ENCODE data around the gene MRPL22.

MRPL22 gene

DNA sequence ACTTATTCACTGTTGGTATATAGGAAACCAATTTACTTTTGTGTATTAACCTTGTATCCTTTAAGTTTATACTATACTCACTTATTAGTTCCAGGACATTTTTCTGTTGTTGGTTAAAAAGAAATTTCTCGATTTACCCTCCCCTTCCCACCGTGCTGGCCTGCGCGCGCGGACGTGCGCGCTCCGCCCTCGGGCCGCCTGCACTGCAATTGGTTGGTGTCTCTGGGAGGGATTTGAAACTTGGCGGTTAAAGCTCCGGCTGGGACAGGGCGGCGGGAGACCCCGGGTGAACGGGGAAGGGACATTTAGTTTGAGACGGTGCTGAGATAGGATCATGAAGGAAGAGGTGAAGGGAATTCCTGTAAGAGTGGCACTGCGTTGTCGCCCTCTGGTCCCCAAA is 72.7 kb downstream of the MRPL22 start, which contains the start of gene KIF4B:
TSS of gene KIF4B (plus strand) at position 230 of the 400 bp plus-strand sequence. CDS start at position 335, 105 bp downstream.
- Histone ChIP-seq H3K4me1 (ENCODE audit: control insufficient read depth, insufficient read depth, low read length) (no peaks in the 10 kb centered on the region), H3K9me3 (ENCODE audit: control insufficient read depth, insufficient read depth, low read depth, low read length) (no peaks in the 10 kb centered on the region), H3K36me3 (ENCODE audit: control insufficient read depth in 2 of 2, insufficient read depth in 1 of 2, low read length in 2 of 2) (no peaks in the 10 kb centered on the region), H3K27ac (ENCODE audit: extremely low read depth, low read depth, low read length) (no peak within 1 kb of the TSS), H3K4me3 (ENCODE audit: low read depth, low read length) (peak within 1 kb of the TSS; percentile 15; the same call in 1 of the 2 replicates)
- ChIA-PET POLR2A (no interaction called here), CTCF (no interaction called here)
- TF ChIP-seq ZNF785 (tag by site-specific recombination; IDR thresholded peaks at IDR 0.05), result no peak
- TF ChIP-seq ZNF426 (tag by site-specific recombination; IDR thresholded peaks at IDR 0.05), result no peak
- TF ChIP-seq ZNF843 (tag by site-specific recombination; IDR thresholded peaks at IDR 0.05), result no peak
- TF ChIP-seq ZSCAN30 (tag by site-specific recombination; IDR thresholded peaks at IDR 0.05), result no peak
- TF ChIP-seq, protein P1, sequence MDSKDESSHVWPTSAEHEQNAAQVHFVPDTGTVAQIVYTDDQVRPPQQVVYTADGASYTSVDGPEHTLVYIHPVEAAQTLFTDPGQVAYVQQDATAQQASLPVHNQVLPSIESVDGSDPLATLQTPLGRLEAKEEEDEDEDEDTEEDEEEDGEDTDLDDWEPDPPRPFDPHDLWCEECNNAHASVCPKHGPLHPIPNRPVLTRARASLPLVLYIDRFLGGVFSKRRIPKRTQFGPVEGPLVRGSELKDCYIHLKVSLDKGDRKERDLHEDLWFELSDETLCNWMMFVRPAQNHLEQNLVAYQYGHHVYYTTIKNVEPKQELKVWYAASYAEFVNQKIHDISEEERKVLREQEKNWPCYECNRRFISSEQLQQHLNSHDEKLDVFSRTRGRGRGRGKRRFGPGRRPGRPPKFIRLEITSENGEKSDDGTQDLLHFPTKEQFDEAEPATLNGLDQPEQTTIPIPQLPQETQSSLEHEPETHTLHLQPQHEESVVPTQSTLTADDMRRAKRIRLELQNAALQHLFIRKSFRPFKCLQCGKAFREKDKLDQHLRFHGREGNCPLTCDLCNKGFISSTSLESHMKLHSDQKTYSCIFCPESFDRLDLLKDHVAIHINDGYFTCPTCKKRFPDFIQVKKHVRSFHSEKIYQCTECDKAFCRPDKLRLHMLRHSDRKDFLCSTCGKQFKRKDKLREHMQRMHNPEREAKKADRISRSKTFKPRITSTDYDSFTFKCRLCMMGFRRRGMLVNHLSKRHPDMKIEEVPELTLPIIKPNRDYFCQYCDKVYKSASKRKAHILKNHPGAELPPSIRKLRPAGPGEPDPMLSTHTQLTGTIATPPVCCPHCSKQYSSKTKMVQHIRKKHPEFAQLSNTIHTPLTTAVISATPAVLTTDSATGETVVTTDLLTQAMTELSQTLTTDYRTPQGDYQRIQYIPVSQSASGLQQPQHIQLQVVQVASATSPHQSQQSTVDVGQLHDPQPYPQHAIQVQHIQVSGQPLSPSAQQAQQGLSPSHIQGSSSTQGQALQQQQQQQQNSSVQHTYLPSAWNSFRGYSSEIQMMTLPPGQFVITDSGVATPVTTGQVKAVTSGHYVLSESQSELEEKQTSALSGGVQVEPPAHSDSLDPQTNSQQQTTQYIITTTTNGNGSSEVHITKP (tag by site-specific recombination; IDR thresholded peaks at IDR 0.05), result no peak
- TF ChIP-seq, protein P2, sequence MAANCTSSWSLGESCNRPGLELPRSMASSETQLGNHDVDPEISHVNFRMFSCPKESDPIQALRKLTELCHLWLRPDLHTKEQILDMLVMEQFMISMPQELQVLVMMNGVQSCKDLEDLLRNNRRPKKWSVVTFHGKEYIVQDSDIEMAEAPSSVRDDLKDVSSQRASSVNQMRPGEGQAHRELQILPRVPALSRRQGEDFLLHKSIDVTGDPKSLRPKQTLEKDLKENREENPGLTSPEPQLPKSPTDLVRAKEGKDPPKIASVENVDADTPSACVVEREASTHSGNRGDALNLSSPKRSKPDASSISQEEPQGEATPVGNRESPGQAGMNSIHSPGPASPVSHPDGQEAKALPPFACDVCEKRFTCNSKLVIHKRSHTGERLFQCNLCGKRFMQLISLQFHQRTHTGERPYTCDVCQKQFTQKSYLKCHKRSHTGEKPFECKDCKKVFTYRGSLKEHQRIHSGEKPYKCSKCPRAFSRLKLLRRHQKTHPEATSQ (tag by site-specific recombination; IDR thresholded peaks at IDR 0.05), result no peak
- TF ChIP-seq, protein P3, sequence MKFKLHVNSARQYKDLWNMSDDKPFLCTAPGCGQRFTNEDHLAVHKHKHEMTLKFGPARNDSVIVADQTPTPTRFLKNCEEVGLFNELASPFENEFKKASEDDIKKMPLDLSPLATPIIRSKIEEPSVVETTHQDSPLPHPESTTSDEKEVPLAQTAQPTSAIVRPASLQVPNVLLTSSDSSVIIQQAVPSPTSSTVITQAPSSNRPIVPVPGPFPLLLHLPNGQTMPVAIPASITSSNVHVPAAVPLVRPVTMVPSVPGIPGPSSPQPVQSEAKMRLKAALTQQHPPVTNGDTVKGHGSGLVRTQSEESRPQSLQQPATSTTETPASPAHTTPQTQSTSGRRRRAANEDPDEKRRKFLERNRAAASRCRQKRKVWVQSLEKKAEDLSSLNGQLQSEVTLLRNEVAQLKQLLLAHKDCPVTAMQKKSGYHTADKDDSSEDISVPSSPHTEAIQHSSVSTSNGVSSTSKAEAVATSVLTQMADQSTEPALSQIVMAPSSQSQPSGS (tag by site-specific recombination; IDR thresholded peaks at IDR 0.05; ENCODE audit: low read depth), result no peak
- TF ChIP-seq, protein P4, sequence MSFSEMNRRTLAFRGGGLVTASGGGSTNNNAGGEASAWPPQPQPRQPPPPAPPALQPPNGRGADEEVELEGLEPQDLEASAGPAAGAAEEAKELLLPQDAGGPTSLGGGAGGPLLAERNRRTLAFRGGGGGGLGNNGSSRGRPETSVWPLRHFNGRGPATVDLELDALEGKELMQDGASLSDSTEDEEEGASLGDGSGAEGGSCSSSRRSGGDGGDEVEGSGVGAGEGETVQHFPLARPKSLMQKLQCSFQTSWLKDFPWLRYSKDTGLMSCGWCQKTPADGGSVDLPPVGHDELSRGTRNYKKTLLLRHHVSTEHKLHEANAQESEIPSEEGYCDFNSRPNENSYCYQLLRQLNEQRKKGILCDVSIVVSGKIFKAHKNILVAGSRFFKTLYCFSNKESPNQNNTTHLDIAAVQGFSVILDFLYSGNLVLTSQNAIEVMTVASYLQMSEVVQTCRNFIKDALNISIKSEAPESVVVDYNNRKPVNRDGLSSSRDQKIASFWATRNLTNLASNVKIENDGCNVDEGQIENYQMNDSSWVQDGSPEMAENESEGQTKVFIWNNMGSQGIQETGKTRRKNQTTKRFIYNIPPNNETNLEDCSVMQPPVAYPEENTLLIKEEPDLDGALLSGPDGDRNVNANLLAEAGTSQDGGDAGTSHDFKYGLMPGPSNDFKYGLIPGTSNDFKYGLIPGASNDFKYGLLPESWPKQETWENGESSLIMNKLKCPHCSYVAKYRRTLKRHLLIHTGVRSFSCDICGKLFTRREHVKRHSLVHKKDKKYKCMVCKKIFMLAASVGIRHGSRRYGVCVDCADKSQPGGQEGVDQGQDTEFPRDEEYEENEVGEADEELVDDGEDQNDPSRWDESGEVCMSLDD (tag by site-specific recombination; IDR thresholded peaks at IDR 0.05), result no peak

DNA sequence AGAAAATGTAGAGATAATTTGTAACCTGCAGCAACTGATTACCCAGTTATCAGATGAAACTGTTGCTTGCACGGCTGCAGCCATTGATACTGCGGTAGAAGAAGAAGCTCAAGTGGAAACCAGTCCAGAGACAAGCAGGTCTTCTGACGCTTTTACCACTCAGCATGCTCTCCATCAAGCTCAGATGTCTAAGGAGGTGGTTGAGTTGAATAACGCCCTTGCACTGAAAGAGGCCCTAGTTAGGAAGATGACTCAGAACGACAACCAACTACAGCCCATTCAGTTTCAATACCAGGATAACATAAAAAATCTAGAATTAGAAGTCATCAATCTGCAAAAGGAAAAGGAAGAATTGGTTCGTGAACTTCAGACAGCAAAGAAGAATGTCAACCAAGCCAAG is 74.4 kb downstream of the MRPL22 start:
- Histone ChIP-seq H3K36me3 (ENCODE audit: control insufficient read depth in 2 of 2, insufficient read depth in 1 of 2, low read length in 2 of 2) (no peaks in the 10 kb centered on the region), H3K4me1 (ENCODE audit: control insufficient read depth, insufficient read depth, low read length) (no peaks in the 10 kb centered on the region), H3K4me3 (ENCODE audit: low read depth, low read length) (no peak overlapping the region), H3K9me3 (ENCODE audit: control insufficient read depth, insufficient read depth, low read depth, low read length) (no peaks in the 10 kb centered on the region), H3K27ac (ENCODE audit: extremely low read depth, low read depth, low read length) (no peak overlapping the region)
- ChIA-PET POLR2A (no interaction called here), CTCF (interaction anchor here (0.6 kb wide), 1 partner anchor 39 kb away, joined by 3 read pairs; no protein-coding TSS in a partner anchor)
- TF ChIP-seq ZNF623 (tag by site-specific recombination; IDR thresholded peaks at IDR 0.05), result no peak
- TF ChIP-seq, protein P5, sequence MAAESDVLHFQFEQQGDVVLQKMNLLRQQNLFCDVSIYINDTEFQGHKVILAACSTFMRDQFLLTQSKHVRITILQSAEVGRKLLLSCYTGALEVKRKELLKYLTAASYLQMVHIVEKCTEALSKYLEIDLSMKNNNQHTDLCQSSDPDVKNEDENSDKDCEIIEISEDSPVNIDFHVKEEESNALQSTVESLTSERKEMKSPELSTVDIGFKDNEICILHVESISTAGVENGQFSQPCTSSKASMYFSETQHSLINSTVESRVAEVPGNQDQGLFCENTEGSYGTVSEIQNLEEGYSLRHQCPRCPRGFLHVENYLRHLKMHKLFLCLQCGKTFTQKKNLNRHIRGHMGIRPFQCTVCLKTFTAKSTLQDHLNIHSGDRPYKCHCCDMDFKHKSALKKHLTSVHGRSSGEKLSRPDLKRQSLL (tag by site-specific recombination; IDR thresholded peaks at IDR 0.05), result no peak
- TF ChIP-seq, protein P6, sequence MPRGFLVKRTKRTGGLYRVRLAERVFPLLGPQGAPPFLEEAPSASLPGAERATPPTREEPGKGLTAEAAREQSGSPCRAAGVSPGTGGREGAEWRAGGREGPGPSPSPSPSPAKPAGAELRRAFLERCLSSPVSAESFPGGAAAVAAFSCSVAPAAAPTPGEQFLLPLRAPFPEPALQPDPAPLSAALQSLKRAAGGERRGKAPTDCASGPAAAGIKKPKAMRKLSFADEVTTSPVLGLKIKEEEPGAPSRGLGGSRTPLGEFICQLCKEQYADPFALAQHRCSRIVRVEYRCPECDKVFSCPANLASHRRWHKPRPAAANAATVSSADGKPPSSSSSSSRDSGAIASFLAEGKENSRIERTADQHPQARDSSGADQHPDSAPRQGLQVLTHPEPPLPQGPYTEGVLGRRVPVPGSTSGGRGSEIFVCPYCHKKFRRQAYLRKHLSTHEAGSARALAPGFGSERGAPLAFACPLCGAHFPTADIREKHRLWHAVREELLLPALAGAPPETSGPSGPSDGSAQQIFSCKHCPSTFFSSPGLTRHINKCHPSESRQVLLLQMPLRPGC (tag by site-specific recombination; IDR thresholded peaks at IDR 0.05), result no peak
- TF ChIP-seq, protein P4 (tag by site-specific recombination; IDR thresholded peaks at IDR 0.05), result no peak
- no peak for TF ChIP-seq ZNF394 (tag by site-specific recombination; IDR thresholded peaks at IDR 0.05; ENCODE audit: borderline replicate concordance)
- TF ChIP-seq KLF9 (tag by site-specific recombination; IDR thresholded peaks at IDR 0.05; ENCODE audit: low read depth), result no peak
- TF ChIP-seq ZNF341 (tag by site-specific recombination; IDR thresholded peaks at IDR 0.05; ENCODE audit: low read depth), result no peak
- TF ChIP-seq ZNF121 (tag by site-specific recombination; IDR thresholded peaks at IDR 0.05), result no peak
- no peak for TF ChIP-seq SP7 (tag by site-specific recombination; IDR thresholded peaks at IDR 0.05)
- TF ChIP-seq GLI4 (tag by site-specific recombination; IDR thresholded peaks at IDR 0.05), result no peak
- no peak for TF ChIP-seq ZNF514 (tag by site-specific recombination; IDR thresholded peaks at IDR 0.05)
- TF ChIP-seq ZNF658 (tag by site-specific recombination; IDR thresholded peaks at IDR 0.05), result no peak

Data from HEK293 (cell line).